ENCODE results near the gene ZNF80.

DNA sequence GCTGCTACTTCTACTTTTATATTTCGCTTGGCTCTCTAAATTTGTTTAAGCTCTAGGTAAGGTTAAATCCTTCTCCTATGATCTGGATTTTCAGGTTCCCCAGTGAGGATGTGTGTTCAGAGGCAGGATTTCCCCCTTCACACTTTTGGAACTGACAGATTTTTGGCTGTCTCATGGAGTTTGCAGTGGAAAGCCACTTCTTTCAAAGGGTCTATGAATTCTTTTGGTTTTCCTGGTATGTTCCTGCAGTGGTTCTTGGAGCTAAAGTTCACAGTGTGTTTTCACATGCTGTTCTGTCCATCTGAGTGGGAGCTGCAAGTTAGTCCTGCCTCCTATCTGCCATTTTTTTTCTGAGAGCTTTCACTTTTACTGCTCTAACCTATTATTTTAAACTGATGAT is 34.9 kb upstream of the ZNF80 start:
- TF ChIP-seq, protein P1, sequence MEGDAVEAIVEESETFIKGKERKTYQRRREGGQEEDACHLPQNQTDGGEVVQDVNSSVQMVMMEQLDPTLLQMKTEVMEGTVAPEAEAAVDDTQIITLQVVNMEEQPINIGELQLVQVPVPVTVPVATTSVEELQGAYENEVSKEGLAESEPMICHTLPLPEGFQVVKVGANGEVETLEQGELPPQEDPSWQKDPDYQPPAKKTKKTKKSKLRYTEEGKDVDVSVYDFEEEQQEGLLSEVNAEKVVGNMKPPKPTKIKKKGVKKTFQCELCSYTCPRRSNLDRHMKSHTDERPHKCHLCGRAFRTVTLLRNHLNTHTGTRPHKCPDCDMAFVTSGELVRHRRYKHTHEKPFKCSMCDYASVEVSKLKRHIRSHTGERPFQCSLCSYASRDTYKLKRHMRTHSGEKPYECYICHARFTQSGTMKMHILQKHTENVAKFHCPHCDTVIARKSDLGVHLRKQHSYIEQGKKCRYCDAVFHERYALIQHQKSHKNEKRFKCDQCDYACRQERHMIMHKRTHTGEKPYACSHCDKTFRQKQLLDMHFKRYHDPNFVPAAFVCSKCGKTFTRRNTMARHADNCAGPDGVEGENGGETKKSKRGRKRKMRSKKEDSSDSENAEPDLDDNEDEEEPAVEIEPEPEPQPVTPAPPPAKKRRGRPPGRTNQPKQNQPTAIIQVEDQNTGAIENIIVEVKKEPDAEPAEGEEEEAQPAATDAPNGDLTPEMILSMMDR (IDR thresholded peaks at IDR 0.05): no peak
- no peak for TF ChIP-seq POLR2A (IDR thresholded peaks at IDR 0.05)

Data from breast epithelium (tissue), 3 donors.